ENCODE results near the gene DNMT3L.
A peak's percentile ranks its signal among the peaks of the same experiment; 100 is the strongest.
"Not testable (repeated sequence)": the region's sequence is repeated elsewhere in the genome, so short reads cannot be mapped to it uniquely, and the experiment has no call there.

The DNMT3L gene

GRCh38 chr21:44247904-44248303 is 13.8 kb downstream of the DNMT3L start:
- H3K4me3 Mint-ChIP-seq; ATAC-seq; H3K4me1 Mint-ChIP-seq; H3K9me3 Mint-ChIP-seq; DNase-seq (ENCODE audit: low spot score in 2 of 2); H3K36me3 Mint-ChIP-seq; H3K27ac Mint-ChIP-seq: not testable (repeated sequence)

GRCh38 chr21:44243980-44244379 is 17.7 kb downstream of the DNMT3L start:
- peak; percentile 92 for ATAC-seq
- H3K4me1 Mint-ChIP-seq = not testable (repeated sequence)

GRCh38 chr21:44241281-44241680 is 20.4 kb downstream of the DNMT3L start:
- DNase-seq (ENCODE audit: low spot score in 2 of 2); H3K9me3 Mint-ChIP-seq; H3K4me1 Mint-ChIP-seq; H3K4me3 Mint-ChIP-seq; H3K36me3 Mint-ChIP-seq; H3K27ac Mint-ChIP-seq: not testable (repeated sequence)
- ATAC-seq = peak; percentile 40

More at GRCh38 chr21:44243980-44244379, 17.7 kb downstream of the DNMT3L start:
- H3K9me3 Mint-ChIP-seq; H3K36me3 Mint-ChIP-seq; H3K4me3 Mint-ChIP-seq; DNase-seq (ENCODE audit: low spot score in 2 of 2); H3K27ac Mint-ChIP-seq: not testable (repeated sequence)

- not testable (repeated sequence) for H3K9me3 Mint-ChIP-seq; DNase-seq (ENCODE audit: low spot score in 2 of 2); H3K4me3 Mint-ChIP-seq; H3K36me3 Mint-ChIP-seq; H3K27ac Mint-ChIP-seq; H3K4me1 Mint-ChIP-seq
- ATAC-seq = peak; percentile 60
These were observed 20.9 kb downstream of the DNMT3L start, which contains the start of gene ICOSLG for GRCh38 chr21:44240842-44241241. TSS of gene ICOSLG (minus strand) at chr21:44240943. CDS start at chr21:44240817, 126 bp downstream.

- not testable (repeated sequence) for ATAC-seq; H3K4me1 Mint-ChIP-seq; H3K4me3 Mint-ChIP-seq; DNase-seq (ENCODE audit: low spot score in 2 of 2); H3K36me3 Mint-ChIP-seq; H3K27ac Mint-ChIP-seq; H3K9me3 Mint-ChIP-seq
These were observed 21.3 kb downstream of the DNMT3L start for GRCh38 chr21:44240353-44240752.

GRCh38 chr21:44229561-44229960 is 32.1 kb downstream of the DNMT3L start:
- H3K9me3 Mint-ChIP-seq; DNase-seq (ENCODE audit: low spot score in 2 of 2); ATAC-seq; H3K27ac Mint-ChIP-seq; H3K36me3 Mint-ChIP-seq; H3K4me3 Mint-ChIP-seq; H3K4me1 Mint-ChIP-seq: not testable (repeated sequence)

GRCh38 chr21:44228109-44228508 is 33.6 kb downstream of the DNMT3L start:
- H3K27ac Mint-ChIP-seq; ATAC-seq; H3K36me3 Mint-ChIP-seq; DNase-seq (ENCODE audit: low spot score in 2 of 2); H3K4me1 Mint-ChIP-seq; H3K9me3 Mint-ChIP-seq; H3K4me3 Mint-ChIP-seq: not testable (repeated sequence)

GRCh38 chr21:44227614-44228013 is 34.1 kb downstream of the DNMT3L start:
- not testable (repeated sequence) for H3K36me3 Mint-ChIP-seq; H3K4me1 Mint-ChIP-seq; DNase-seq (ENCODE audit: low spot score in 2 of 2); H3K9me3 Mint-ChIP-seq; H3K27ac Mint-ChIP-seq; H3K4me3 Mint-ChIP-seq; ATAC-seq

- not testable (repeated sequence) for H3K9me3 Mint-ChIP-seq; H3K4me3 Mint-ChIP-seq; H3K36me3 Mint-ChIP-seq; ATAC-seq; H3K27ac Mint-ChIP-seq; DNase-seq (ENCODE audit: low spot score in 2 of 2); H3K4me1 Mint-ChIP-seq
These were observed 36.1 kb downstream of the DNMT3L start for GRCh38 chr21:44225605-44226004.

GRCh38 chr21:44223334-44223733 is 38.4 kb downstream of the DNMT3L start:
- H3K4me1 Mint-ChIP-seq; H3K4me3 Mint-ChIP-seq; DNase-seq (ENCODE audit: low spot score in 2 of 2); H3K9me3 Mint-ChIP-seq; ATAC-seq; H3K36me3 Mint-ChIP-seq; H3K27ac Mint-ChIP-seq: not testable (repeated sequence)

- H3K4me1 Mint-ChIP-seq; H3K9me3 Mint-ChIP-seq; H3K4me3 Mint-ChIP-seq; H3K27ac Mint-ChIP-seq; DNase-seq (ENCODE audit: low spot score in 2 of 2); H3K36me3 Mint-ChIP-seq: not testable (repeated sequence)
- ATAC-seq = peak; percentile 72
These were observed 41.0 kb downstream of the DNMT3L start for GRCh38 chr21:44220674-44221073.

- H3K4me3 Mint-ChIP-seq, ATAC-seq: not testable (repeated sequence)
These were observed 43.2 kb downstream of the DNMT3L start for GRCh38 chr21:44218461-44218860.

GRCh38 chr21:44211978-44212377 is 49.7 kb downstream of the DNMT3L start:
- not testable (repeated sequence) for H3K4me3 Mint-ChIP-seq; ATAC-seq; H3K9me3 Mint-ChIP-seq; DNase-seq (ENCODE audit: low spot score in 2 of 2); H3K27ac Mint-ChIP-seq; H3K4me1 Mint-ChIP-seq; H3K36me3 Mint-ChIP-seq

More at GRCh38 chr21:44218461-44218860, 43.2 kb downstream of the DNMT3L start:
- not testable (repeated sequence) for H3K27ac Mint-ChIP-seq; H3K9me3 Mint-ChIP-seq; H3K4me1 Mint-ChIP-seq; H3K36me3 Mint-ChIP-seq; DNase-seq (ENCODE audit: low spot score in 2 of 2)

GRCh38 chr21:44211574-44211973 is 50.1 kb downstream of the DNMT3L start:
- not testable (repeated sequence) for H3K4me1 Mint-ChIP-seq; H3K9me3 Mint-ChIP-seq; H3K27ac Mint-ChIP-seq; DNase-seq (ENCODE audit: low spot score in 2 of 2); H3K36me3 Mint-ChIP-seq; H3K4me3 Mint-ChIP-seq
- peak; percentile 62 for ATAC-seq

- H3K9me3 Mint-ChIP-seq; H3K36me3 Mint-ChIP-seq; H3K4me3 Mint-ChIP-seq; DNase-seq (ENCODE audit: low spot score in 2 of 2); H3K27ac Mint-ChIP-seq; H3K4me1 Mint-ChIP-seq: not testable (repeated sequence)
- peak; percentile 44 for ATAC-seq
These were observed 53.6 kb downstream of the DNMT3L start for GRCh38 chr21:44207860-44208646.

All from stimulated activated effector memory CD8-positive, alpha-beta T cell treated with anti-CD3 and anti-CD28 coated beads, Interleukin-12 subunit alpha, Interleukin-12 subunit beta, amount 100 ng/mL, for 72 hours (primary cell).